GM12891 (cell line): Measurements from ENCODE around the gene SMTN.

Source experiments
- PAX5 ChIP-seq: IDR thresholded peaks from 2 replicates; pipeline ENCODE4 v1.6.1; 2011; ENCODE audit warnings: low read length, moderate library complexity, mild to moderate bottlenecking; ENCODE audit not compliant: insufficient read depth, severe bottlenecking
- POLR2AphosphoS5 ChIP-seq: IDR thresholded peaks from 2 replicates; pipeline ENCODE4 v1.6.1; 2011; ENCODE audit warnings: low read depth, low read length, control low read depth

GRCh38 chr22:31055635-31056159 is 25.4 kb upstream of the SMTN start:
- TF ChIP-seq POLR2AphosphoS5, result no peak
- no peak for TF ChIP-seq PAX5
